DND-41 (cell line): ENCODE data around the gene PRPSAP1.

Experiments used
- ATAC-seq: fragments of 200-7000 bp; cut with Tn5 transposase; 3 replicates; pipeline ENCODE4 v1.9.1; 2021; ENCODE audit warnings: low read depth; ENCODE audit not compliant: insufficient read depth
- DNase-seq: peaks from one replicate; pipeline ENCODE4 v3.0.0-alpha.2; 2020
- H2AFZ ChIP-seq: 2 replicates; pipeline ENCODE4 v1.6.0; 2012; ENCODE audit warnings: low read depth, low read length
- H3K27ac ChIP-seq: 2 replicates; pipeline ENCODE4 v1.5.1; 2012; ENCODE audit warnings: low read length, inconsistent platforms
- H3K27me3 ChIP-seq: fragments of 200-600 bp; sonication (generic); 2 replicates; pipeline ENCODE4 v1.6.0; 2012; ENCODE audit warnings: low read length, mild to moderate bottlenecking, inconsistent platforms; ENCODE audit not compliant: insufficient read depth, poor library complexity
- H3K36me3 ChIP-seq: 2 replicates; pipeline ENCODE4 v1.5.1; 2012; ENCODE audit warnings: low read length, inconsistent platforms; ENCODE audit not compliant: insufficient read depth
- H3K4me1 ChIP-seq: 2 replicates; pipeline ENCODE4 v1.5.1; 2012; ENCODE audit warnings: mild to moderate bottlenecking, low read length; ENCODE audit not compliant: insufficient read depth
- H3K4me2 ChIP-seq: 2 replicates; pipeline ENCODE4 v1.6.0; 2012; ENCODE audit warnings: mild to moderate bottlenecking, moderate library complexity, low read length, inconsistent platforms; ENCODE audit not compliant: insufficient read depth
- H3K4me3 ChIP-seq, 2 experiments: fragments of 200-600 bp in 1 of 2; shearing (Covaris generic) in 1 of 2; 2 replicates each; pipeline ENCODE4 v1.5.1; 2012 to 2016; ENCODE audit warnings: inconsistent platforms in 2 of 2, low read length in 2 of 2, mild to moderate bottlenecking in 2 of 2, low read depth in 1 of 2, moderate library complexity in 1 of 2
- H3K79me2 ChIP-seq: 2 replicates; pipeline ENCODE4 v1.6.0; 2012; ENCODE audit warnings: low read length, inconsistent platforms; ENCODE audit not compliant: insufficient read depth
- H3K9ac ChIP-seq: 2 replicates; pipeline ENCODE4 v1.6.0; 2012; ENCODE audit warnings: low read depth, mild to moderate bottlenecking, inconsistent platforms, low read length, moderate library complexity
- H3K9me3 ChIP-seq: 2 replicates; pipeline ENCODE4 v1.5.1; 2012; ENCODE audit warnings: low read length, moderate library complexity, mild to moderate bottlenecking, inconsistent platforms; ENCODE audit not compliant: insufficient read depth, severe bottlenecking
- H4K20me1 ChIP-seq: 2 replicates; pipeline ENCODE4 v1.6.0; 2012; ENCODE audit warnings: low read length; ENCODE audit not compliant: insufficient read depth
- EZH2 ChIP-seq: IDR thresholded peaks from 3 replicates; pipeline ENCODE4 v1.6.1; 2012; ENCODE audit warnings: borderline replicate concordance, low read depth, mild to moderate bottlenecking, moderate library complexity, low read length, inconsistent platforms; ENCODE audit not compliant: severe bottlenecking
- TF ChIP-seq, protein P1 (sequence below): IDR thresholded peaks from 2 replicates; pipeline ENCODE4 v1.5.1; 2012; ENCODE audit warnings: borderline replicate concordance, low read length, moderate library complexity, mild to moderate bottlenecking; ENCODE audit not compliant: poor library complexity, severe bottlenecking; ENCODE audit errors: extremely low read depth

Gene PRPSAP1

GRCh38 chr17:76278268-76278908 is 75.3 kb downstream of the PRPSAP1 start:
- H3K36me3 ChIP-seq, result no peaks in the 10 kb centered on the region
- H3K79me2 ChIP-seq, result no peaks in the 10 kb centered on the region
- no peak overlapping the region for H3K4me3 ChIP-seq
- no peak overlapping the region for H2AFZ ChIP-seq
- ATAC-seq (no peak), DNase-seq (no peak)
- TF ChIP-seq EZH2, result no peak
- TF ChIP-seq, protein P1, sequence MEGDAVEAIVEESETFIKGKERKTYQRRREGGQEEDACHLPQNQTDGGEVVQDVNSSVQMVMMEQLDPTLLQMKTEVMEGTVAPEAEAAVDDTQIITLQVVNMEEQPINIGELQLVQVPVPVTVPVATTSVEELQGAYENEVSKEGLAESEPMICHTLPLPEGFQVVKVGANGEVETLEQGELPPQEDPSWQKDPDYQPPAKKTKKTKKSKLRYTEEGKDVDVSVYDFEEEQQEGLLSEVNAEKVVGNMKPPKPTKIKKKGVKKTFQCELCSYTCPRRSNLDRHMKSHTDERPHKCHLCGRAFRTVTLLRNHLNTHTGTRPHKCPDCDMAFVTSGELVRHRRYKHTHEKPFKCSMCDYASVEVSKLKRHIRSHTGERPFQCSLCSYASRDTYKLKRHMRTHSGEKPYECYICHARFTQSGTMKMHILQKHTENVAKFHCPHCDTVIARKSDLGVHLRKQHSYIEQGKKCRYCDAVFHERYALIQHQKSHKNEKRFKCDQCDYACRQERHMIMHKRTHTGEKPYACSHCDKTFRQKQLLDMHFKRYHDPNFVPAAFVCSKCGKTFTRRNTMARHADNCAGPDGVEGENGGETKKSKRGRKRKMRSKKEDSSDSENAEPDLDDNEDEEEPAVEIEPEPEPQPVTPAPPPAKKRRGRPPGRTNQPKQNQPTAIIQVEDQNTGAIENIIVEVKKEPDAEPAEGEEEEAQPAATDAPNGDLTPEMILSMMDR, result no peak
- H3K27me3 ChIP-seq, result no peaks in the 10 kb centered on the region
- no peak overlapping the region for H3K27ac ChIP-seq
- no peak overlapping the region for H3K9ac ChIP-seq
- no peaks in the 10 kb centered on the region for H4K20me1 ChIP-seq
- no peaks in the 10 kb centered on the region for H3K4me1 ChIP-seq
- H3K4me2 ChIP-seq, result no peak overlapping the region
- H3K9me3 ChIP-seq, result no peaks in the 10 kb centered on the region

DNA sequence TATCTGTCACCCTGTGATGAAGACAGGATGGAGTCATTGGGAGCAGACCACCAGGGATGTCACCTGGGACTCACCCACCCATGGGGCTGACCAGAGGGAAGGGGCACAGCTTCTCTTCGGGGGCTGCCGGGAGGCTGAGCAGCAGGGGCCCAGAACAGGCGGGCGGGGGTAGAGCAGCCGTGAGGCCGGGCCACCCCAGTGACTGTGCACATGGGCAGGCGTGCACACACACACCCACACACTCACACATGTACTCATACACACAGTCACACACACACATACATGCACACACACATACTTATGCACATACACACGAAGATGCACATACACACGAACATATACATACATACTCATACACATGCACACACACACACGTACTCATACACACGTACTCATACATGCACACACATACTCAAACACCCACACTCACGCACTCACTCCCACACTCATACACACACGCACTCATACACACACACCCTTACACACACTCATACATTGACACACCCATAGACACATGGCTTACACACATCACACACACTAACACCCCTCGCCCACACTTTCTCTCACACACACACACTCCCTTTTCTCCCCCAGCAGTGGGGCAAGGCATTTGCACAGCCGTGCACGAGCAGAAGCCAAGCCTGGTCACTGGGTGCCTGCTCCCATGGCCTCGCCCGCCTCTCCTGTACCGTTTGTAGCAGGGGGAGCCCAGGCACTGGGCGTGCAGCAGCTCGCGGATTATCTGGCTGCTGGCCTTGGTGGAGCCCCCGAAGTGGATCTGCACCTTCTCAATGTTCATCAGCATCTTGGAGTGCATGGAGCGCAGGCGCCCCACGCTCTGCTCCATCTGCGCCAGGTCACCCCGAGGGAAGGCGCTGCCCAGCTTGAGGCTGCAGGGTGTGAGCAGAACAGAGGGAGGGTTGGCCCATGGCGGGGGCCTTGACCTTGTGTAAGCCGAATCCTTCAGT is 76.1 kb downstream of the PRPSAP1 start:
- Histone ChIP-seq H2AFZ (no peak overlapping the region), H3K27me3 (no peaks in the 10 kb centered on the region), H3K27ac (no peak overlapping the region), H3K9me3 (no peaks in the 10 kb centered on the region), H4K20me1 (no peaks in the 10 kb centered on the region; the same call in 1 of the 2 replicates), H3K9ac (no peak overlapping the region), H3K4me1 (no peaks in the 10 kb centered on the region), H3K4me2 (no peak overlapping the region), H3K36me3 (no peaks in the 10 kb centered on the region), H3K4me3 (no peak overlapping the region), H3K79me2 (no peaks in the 10 kb centered on the region)
- ATAC-seq (no peak), DNase-seq (no peak)
- TF ChIP-seq, protein P1, result no peak
- TF ChIP-seq EZH2, result no peak

- Histone ChIP-seq H3K9me3 (no peaks in the 10 kb centered on the region), H2AFZ (no peak overlapping the region), H4K20me1 (peaks cover 2% of the 10 kb centered on the region), H3K4me3 (no peak overlapping the region), H3K79me2 (no peaks in the 10 kb centered on the region), H3K27ac (no peak overlapping the region), H3K27me3 (no peaks in the 10 kb centered on the region), H3K36me3 (peaks cover 3% of the 10 kb centered on the region), H3K4me1 (no peaks in the 10 kb centered on the region), H3K4me2 (no peak overlapping the region), H3K9ac (no peak overlapping the region)
- ATAC-seq, result no peak
- DNase-seq, result no peak
- TF ChIP-seq, protein P1, result no peak
- no peak for TF ChIP-seq EZH2
Observed at GRCh38 chr17:76276461-76277299, 77.0 kb downstream of the PRPSAP1 start.
